Neutrophil (primary cell): ENCODE results near the gene MEIS3.

Source experiments
- H3K27ac ChIP-seq: fragments of 200-600 bp; sonication (generic); 2 replicates; pipeline ENCODE4 v1.5.1; 2016; ENCODE audit warnings: mild to moderate bottlenecking, moderate library complexity
- H3K27me3 ChIP-seq: fragments of 200-600 bp; sonication (generic); 2 replicates; pipeline ENCODE4 v1.6.0; 2016; ENCODE audit warnings: mild to moderate bottlenecking
- H3K36me3 ChIP-seq: fragments of 200-600 bp; sonication (generic); 2 replicates; pipeline ENCODE4 v1.5.1; 2017
- H3K4me1 ChIP-seq, 2 experiments: fragments of 200-600 bp in 1 of 2; sonication (generic) in 1 of 2; 1 replicate in 1 of 2; 2 replicates in 1 of 2; pipeline versions ENCODE4 v1.5.1 to v1.6.1; 2013 to 2016; ENCODE audit warnings: low read depth in 1 of 2, low read length in 1 of 2, mild to moderate bottlenecking in 1 of 2, moderate library complexity in 1 of 2; ENCODE audit not compliant: control insufficient read depth in 1 of 2, insufficient read depth in 1 of 2
- H3K4me3 ChIP-seq, 2 experiments: fragments of 200-600 bp in 1 of 2; sonication (generic) in 1 of 2; 1 replicate in 1 of 2; 2 replicates in 1 of 2; pipeline ENCODE4 v1.5.1; 2013 to 2016; ENCODE audit warnings: low read depth in 1 of 2, low read length in 1 of 2, mild to moderate bottlenecking in 1 of 2, moderate library complexity in 1 of 2
- H3K9me3 ChIP-seq: fragments of 200-600 bp; sonication (generic); 2 replicates; pipeline ENCODE4 v1.5.1; 2016
- CTCF ChIP-seq: fragments of 200-600 bp; sonication (generic); IDR thresholded peaks from 2 replicates; pipeline ENCODE4 v1.5.1; 2016; ENCODE audit warnings: antibody characterized with exemption

Gene MEIS3

DNA sequence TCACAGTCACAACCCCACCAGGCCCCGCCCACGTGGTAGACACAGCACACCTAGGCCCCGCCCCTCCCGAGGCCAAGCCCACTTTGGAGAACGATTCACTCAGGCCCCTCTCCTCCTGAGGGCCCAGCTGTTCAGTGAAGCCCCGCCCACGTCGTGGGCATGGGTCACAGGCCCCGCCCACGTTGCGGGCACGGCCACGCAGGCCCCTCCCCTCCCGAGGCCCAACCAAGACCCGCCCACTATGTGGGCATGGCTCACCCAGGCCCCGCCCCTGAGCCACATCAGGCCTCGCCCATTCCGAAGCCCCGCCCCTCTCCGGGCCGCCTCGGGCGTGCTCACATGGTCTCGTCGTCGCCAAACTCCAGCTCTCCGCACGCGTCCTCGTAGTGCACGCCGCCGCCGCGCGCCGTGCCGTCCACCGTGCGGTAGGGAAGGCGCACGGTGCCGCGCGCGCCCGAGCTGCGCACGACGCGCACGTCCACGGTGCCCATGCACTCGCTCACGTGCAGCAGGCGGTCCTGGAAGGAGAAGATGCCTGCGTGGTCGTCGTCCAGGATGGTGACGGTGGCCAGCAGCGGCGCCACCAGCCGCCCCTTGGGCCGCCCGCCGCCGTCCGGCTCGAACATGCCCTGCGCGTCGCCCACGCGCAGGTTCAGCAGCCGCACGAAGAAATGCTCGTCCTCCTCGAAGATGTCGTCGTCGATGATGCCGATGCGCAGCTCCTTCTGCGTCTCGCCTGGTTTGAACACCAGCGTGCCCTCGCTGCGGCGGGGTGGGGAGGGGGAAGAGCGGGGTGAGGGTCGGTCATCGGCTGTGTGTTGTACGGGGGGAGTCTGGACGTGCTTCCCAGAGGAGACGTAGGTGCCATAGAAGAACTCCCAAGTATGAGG, 28.4 kb upstream of the MEIS3 start:
- peaks cover 6% of the 10 kb centered on the region for H3K9me3 ChIP-seq
- H3K4me1 ChIP-seq, result peaks cover 6 to 10% of the 10 kb centered on the region in 2 experiments
- H3K4me3 ChIP-seq, result peak overlapping the region in 1 of 2 experiments; percentile 21
- H3K27ac ChIP-seq, result no peak overlapping the region
- peaks cover 99% of the 10 kb centered on the region for H3K27me3 ChIP-seq
- no peak for TF ChIP-seq CTCF
- no peaks in the 10 kb centered on the region for H3K36me3 ChIP-seq

- peak overlapping the region in 1 of 2 experiments; percentile 21 for H3K4me3 ChIP-seq
- H3K27ac ChIP-seq, result no peak overlapping the region
- no peak for TF ChIP-seq CTCF
- H3K9me3 ChIP-seq, result peaks cover 6% of the 10 kb centered on the region
- H3K36me3 ChIP-seq, result no peaks in the 10 kb centered on the region
- H3K27me3 ChIP-seq, result peaks cover 99% of the 10 kb centered on the region
- H3K4me1 ChIP-seq, result peaks cover 6 to 10% of the 10 kb centered on the region in 2 experiments
These were observed 27.5 kb upstream of the MEIS3 start for GRCh38 chr19:47446534-47447469.

DNA sequence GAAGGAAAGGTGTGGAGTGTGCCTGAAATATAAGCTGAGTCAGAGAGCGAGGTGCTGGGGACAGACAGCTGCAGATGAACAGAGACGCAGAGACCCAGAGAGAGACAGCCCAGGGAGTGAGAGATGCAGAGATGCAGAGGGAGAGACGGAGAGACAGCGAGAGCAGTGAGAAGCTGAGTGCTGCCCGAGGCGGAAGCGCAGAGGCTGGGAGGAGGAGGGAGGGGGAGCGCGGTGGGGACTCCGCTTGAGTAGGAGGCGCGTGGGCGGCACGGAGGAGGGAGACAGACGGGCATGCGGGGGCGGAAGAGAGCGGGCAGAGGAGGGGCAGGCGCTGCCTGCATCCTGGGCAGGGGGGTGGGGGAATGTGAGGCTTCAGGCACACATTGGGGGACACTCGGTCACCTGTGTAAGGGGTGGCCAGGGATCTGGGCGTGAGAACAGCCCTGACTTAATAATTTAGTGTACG, 26.6 kb upstream of the MEIS3 start:
- peaks cover 6 to 10% of the 10 kb centered on the region in 2 experiments for H3K4me1 ChIP-seq
- peaks cover 6% of the 10 kb centered on the region for H3K9me3 ChIP-seq
- TF ChIP-seq CTCF, result no peak
- H3K27ac ChIP-seq, result no peak overlapping the region
- no peaks in the 10 kb centered on the region for H3K36me3 ChIP-seq
- no peak overlapping the region for H3K4me3 ChIP-seq
- H3K27me3 ChIP-seq, result peaks cover 100% of the 10 kb centered on the region

GRCh38 chr19:47445527-47445926, 26.2 kb upstream of the MEIS3 start:
- no peak overlapping the region for H3K27ac ChIP-seq
- H3K9me3 ChIP-seq, result peaks cover 6% of the 10 kb centered on the region
- H3K27me3 ChIP-seq, result peaks cover 100% of the 10 kb centered on the region
- H3K4me1 ChIP-seq, result peaks cover 6 to 10% of the 10 kb centered on the region in 2 experiments
- H3K4me3 ChIP-seq, result no peak overlapping the region
- H3K36me3 ChIP-seq, result no peaks in the 10 kb centered on the region
- TF ChIP-seq CTCF, result no peak

DNA sequence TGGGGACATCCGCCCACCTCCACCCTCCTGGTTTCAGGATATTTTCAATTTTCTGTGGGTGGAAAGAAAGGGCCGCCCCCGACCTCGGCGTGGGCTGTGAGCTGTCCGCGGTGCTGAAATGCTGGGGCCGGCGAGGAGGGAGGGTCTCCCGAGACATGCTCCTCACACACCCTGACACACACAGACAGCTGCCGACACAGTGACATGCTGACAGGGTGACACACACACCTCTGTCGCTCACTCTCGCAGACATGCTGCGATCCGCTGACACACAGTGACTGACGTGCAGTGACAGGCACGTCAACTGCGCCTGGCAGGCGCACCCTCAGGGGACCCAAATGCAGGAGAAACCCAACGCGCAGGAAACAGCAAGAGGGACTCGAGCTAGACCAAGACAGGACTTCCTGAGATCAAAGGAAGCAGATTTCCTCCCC, 25.1 kb upstream of the MEIS3 start:
- Histone ChIP-seq H3K27me3 (peaks cover 98% of the 10 kb centered on the region), H3K4me3 (no peak overlapping the region), H3K9me3 (peaks cover 6% of the 10 kb centered on the region), H3K27ac (no peak overlapping the region), H3K4me1 (peaks cover 6 to 10% of the 10 kb centered on the region in 2 experiments), H3K36me3 (no peaks in the 10 kb centered on the region)
- TF ChIP-seq CTCF, result no peak
